ENCODE measurements around the gene PTPRK. TPM values are rescaled to one million over a fixed set of nuclear protein-coding genes. Genes with fewer than 3 reads are reported as not detected.

Gene PTPRK
- total and polyA plus RNA-seq, 2 of the 13 experiments (the other 11 are each of a cell fraction or from before 2014, with no cell fraction given): 43.6 to 98.3 TPM

GRCh38 chr6:127952831-127953230 is 567.6 kb downstream of the PTPRK start:
- H2AFZ ChIP-seq (ENCODE audit: low read length): no peak overlapping the region
- H3K4me2 ChIP-seq (ENCODE audit: low read depth, low read length): no peak overlapping the region
- FAIRE-seq (no peak), ATAC-seq (no peak), DNase-seq (ENCODE audit: low spot score) (no peak)
- H3K4me3 ChIP-seq (replicated peaks in 1 of 3; ENCODE audit: insufficient read depth in 1 of 3, low read depth in 2 of 3, low read length in 3 of 3): no peak overlapping the region
- TF ChIP-seq ZNF609 (CRISPR knock-in tag; IDR thresholded peaks at IDR 0.05; ENCODE audit: borderline replicate concordance) (no peak), ZHX2 (IDR thresholded peaks at IDR 0.05; ENCODE audit: low read depth) (no peak), ZHX2 (CRISPR knock-in tag; IDR thresholded peaks at IDR 0.05; ENCODE audit: borderline replicate concordance) (no peak), HNF1B (CRISPR knock-in tag; IDR thresholded peaks at IDR 0.05) (no peak), NCOA2 (CRISPR knock-in tag; IDR thresholded peaks at IDR 0.05) (no peak)
- no peaks in the 10 kb centered on the region; a peak in 1 of 5 replicates for H3K27me3 ChIP-seq (ENCODE audit: control insufficient read depth in 1 of 2, insufficient read depth in 2 of 2, low read length in 2 of 2)
- ChIA-PET CTCF (ENCODE audit: low intra/inter-chr PET ratio, low total read pairs) (no interaction called here), POLR2A (no interaction called here)
- H3K9ac ChIP-seq (ENCODE audit: insufficient read depth, low read depth, low read length): no peak overlapping the region
- 63% methylated on average over 4 of the region's 4 CpGs for WGBS (ENCODE audit: low lambda C conversion rate)
- no peaks in the 10 kb centered on the region for H4K20me1 ChIP-seq (ENCODE audit: insufficient read depth, low read length)
- no peaks in the 10 kb centered on the region for H3K4me1 ChIP-seq (ENCODE audit: insufficient read depth, low read length)
- no peaks in the 10 kb centered on the region for H3K9me3 ChIP-seq (ENCODE audit: low read length)
- no peaks in the 10 kb centered on the region for H3K36me3 ChIP-seq (replicated peaks in 1 of 2; ENCODE audit: control insufficient read depth in 1 of 2, insufficient read depth in 2 of 2, low read length in 2 of 2)
- no TSS peak for BruUV-seq (replicated peaks)
- H3K79me2 ChIP-seq (ENCODE audit: insufficient read depth, low read length): no peaks in the 10 kb centered on the region
- intact Hi-C loops (cut with micrococcal nuclease; ENCODE audit: unreplicated experiment) (no loop called here), in situ Hi-C loops (cut with HindIII; ENCODE audit: extremely low pct_ligation_motif_present, low pct_unique_long_range_greater_than_20kb) (no loop called here)
- H3K27ac ChIP-seq (ENCODE audit: extremely low read length, insufficient read depth, low read length): no peak overlapping the region

Measured in HepG2 (cell line).